ENCODE results near the gene JMJD7. TPM values are rescaled to one million over a fixed set of nuclear protein-coding genes. Genes with fewer than 3 reads are reported as not detected.

The JMJD7 gene
- total RNA-seq (10 to 100 TPM; 26.7 to 35.6 TPM), total RNA-seq (2.6 to 5.9 reads per million in 2 donors)

- DNase-seq: peak; percentile 94 to 99 (median 95)
- H3K27me3 Mint-ChIP-seq: no peaks in the 10 kb centered on the region
- H3K9me3 ChIP-seq (ENCODE audit: control insufficient read depth, low read length, poor library complexity, severe bottlenecking): no peaks in the 10 kb centered on the region
- no peaks in the 10 kb centered on the region for H3K36me3 Mint-ChIP-seq (ENCODE audit: low read depth)
- H3K4me3 Mint-ChIP-seq: peak within 1 kb of the TSS; percentile 100
- ATAC-seq: peak; percentile 95
- H3K4me1 Mint-ChIP-seq: peaks cover 38% of the 10 kb centered on the region
- H3K27ac Mint-ChIP-seq: peak within 1 kb of the TSS; percentile 96
Observed at GRCh38 chr15:41827880-41828806, at the start of gene JMJD7. Gene JMJD7 (plus strand): TSS chr15:41828092. CDS start chr15:41828125, 33 bp downstream.

DNA sequence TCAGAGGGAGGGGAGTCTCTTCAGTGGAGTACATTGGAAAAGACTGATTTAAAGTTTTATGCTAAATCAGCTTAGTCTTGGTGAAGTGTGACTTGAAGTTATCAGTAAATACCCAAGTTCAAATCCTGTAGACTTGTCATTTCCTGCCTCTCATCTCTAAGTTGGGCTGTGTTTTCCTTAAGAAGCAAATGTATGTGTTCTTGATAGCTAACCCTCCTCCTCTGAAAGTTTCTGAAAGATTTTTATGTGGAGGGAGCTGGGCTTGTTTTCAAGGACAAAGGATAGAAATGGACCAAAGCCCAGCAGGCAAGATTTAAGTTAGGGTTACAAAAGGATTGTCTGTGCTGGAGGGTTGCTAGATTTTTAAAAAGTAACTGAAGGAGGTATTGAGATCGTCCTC, 49.4 kb upstream of the JMJD7 start:
- no peak for DNase-seq
- peak overlapping the region; percentile 82 for H3K27ac Mint-ChIP-seq
- no peak for ATAC-seq
- H3K4me1 Mint-ChIP-seq: peaks cover 57% of the 10 kb centered on the region
- no peak overlapping the region for H3K4me3 Mint-ChIP-seq
- H3K36me3 Mint-ChIP-seq (ENCODE audit: low read depth): peaks cover 3% of the 10 kb centered on the region
- no peaks in the 10 kb centered on the region for H3K27me3 Mint-ChIP-seq
- no peaks in the 10 kb centered on the region for H3K9me3 ChIP-seq (ENCODE audit: control insufficient read depth, low read length, poor library complexity, severe bottlenecking)

DNA sequence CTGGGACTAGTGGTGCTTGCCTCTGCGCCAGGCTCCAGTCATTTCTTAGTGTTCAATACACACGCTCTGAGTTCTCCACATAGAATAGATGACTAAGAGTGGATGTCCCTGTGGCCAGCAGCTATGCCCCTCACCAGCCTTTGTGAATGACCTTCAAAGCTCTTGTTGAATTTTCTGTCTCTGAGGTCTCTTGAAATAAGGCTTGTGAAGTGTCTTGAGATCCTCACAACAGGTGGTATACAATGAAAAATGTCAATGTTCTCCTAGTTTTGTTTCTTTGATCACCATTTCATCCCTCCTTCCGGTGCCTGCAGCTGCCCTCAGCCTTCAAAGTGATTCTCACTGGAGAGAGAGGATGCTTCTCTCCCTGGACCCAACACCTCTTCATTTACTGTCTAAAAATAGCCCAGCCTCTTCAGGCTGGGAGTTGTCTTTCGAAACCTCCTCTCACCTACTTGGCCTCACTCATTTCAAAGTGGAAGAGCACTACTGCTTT, 48.2 kb upstream of the JMJD7 start:
- H3K4me1 Mint-ChIP-seq: peaks cover 53% of the 10 kb centered on the region
- H3K27me3 Mint-ChIP-seq: no peaks in the 10 kb centered on the region
- H3K9me3 ChIP-seq (ENCODE audit: control insufficient read depth, low read length, poor library complexity, severe bottlenecking): no peaks in the 10 kb centered on the region
- DNase-seq (no peak), ATAC-seq (no peak)
- peaks cover 3% of the 10 kb centered on the region for H3K36me3 Mint-ChIP-seq (ENCODE audit: low read depth)
- H3K27ac Mint-ChIP-seq: peak overlapping the region; percentile 24
- H3K4me3 Mint-ChIP-seq: no peak overlapping the region

GRCh38 chr15:41780266-41780665, 47.6 kb upstream of the JMJD7 start:
- Mint-ChIP-seq H3K27me3 (no peaks in the 10 kb centered on the region), H3K4me1 (peaks cover 48% of the 10 kb centered on the region), H3K27ac (peak overlapping the region; percentile 24), H3K36me3 (ENCODE audit: low read depth) (peaks cover 3% of the 10 kb centered on the region), H3K4me3 (no peak overlapping the region)
- DNase-seq: no peak
- ATAC-seq: no peak
- no peaks in the 10 kb centered on the region for H3K9me3 ChIP-seq (ENCODE audit: control insufficient read depth, low read length, poor library complexity, severe bottlenecking)

DNA sequence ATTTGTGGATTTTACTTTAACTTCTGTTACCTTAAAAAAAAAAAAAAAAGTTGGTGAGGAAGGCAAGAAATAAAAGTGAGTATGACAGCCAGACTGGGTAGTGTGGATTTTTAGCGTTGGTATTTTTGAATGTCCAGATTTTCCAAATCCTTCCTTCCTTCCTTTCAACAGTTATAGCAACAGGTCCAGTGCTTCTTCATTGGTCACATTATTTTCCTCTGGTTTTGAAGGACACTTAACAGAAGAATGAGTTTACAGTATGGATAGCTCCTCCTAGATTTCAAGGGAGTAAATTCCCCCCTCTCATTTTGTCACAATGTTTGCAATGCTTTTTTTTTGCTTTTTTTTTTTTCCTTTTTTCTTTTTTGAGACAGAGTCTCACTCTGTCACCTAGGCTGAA, 47.2 kb upstream of the JMJD7 start:
- peaks cover 45% of the 10 kb centered on the region for H3K4me1 Mint-ChIP-seq
- ATAC-seq (no peak), DNase-seq (no peak)
- no peaks in the 10 kb centered on the region for H3K9me3 ChIP-seq (ENCODE audit: control insufficient read depth, low read length, poor library complexity, severe bottlenecking)
- no peak overlapping the region for H3K27ac Mint-ChIP-seq
- H3K36me3 Mint-ChIP-seq (ENCODE audit: low read depth): peaks cover 3% of the 10 kb centered on the region
- no peaks in the 10 kb centered on the region for H3K27me3 Mint-ChIP-seq
- no peak overlapping the region for H3K4me3 Mint-ChIP-seq

DNA sequence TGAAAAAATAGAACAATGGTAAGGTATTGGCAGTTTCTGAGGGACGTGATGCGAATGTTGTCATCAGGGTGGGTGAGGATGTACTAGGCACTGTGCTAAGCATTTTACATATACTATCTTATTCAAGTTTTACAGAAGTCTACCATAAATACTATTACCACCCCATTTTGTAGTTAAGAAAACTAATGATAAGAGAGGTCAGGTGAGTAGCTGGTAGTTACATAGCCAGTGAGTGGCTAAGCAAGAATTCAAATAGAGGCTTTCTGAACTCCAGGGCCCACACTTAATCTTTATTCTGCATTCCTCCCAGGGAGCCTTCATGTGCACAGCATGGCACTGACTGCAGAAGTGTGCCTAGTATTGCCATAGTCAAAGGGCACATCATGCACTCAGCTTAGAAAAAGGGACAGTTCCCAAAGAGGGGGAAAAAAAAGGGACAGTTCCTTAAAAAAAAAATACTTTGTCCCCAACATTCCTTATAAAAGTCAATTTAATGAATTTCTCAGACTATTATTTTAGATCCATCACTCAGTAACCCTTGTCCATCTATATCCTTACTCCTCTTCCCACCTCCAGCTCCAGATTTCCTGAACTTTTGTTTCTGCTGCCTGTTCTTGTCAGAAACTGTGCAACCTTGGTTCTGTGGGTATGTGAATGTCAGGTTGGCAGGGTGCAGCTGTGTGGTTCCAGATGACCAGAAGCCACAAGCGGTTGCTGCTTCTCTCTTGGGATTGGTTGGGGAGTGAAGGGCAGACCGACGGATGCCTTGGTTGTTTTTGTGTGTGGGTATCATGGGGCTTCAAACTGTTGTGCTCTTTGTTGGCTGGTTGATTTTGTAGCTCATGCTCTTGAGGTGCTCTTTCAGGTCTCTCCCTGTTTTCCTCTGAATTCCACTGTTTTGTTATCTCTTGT, 45.3 kb upstream of the JMJD7 start:
- peaks cover 3% of the 10 kb centered on the region for H3K36me3 Mint-ChIP-seq (ENCODE audit: low read depth)
- H3K27ac Mint-ChIP-seq: peak overlapping the region; percentile 24
- ATAC-seq (no peak), DNase-seq (no peak)
- no peaks in the 10 kb centered on the region for H3K9me3 ChIP-seq (ENCODE audit: control insufficient read depth, low read length, poor library complexity, severe bottlenecking)
- H3K4me1 Mint-ChIP-seq: peaks cover 32% of the 10 kb centered on the region
- no peak overlapping the region for H3K4me3 Mint-ChIP-seq
- H3K27me3 Mint-ChIP-seq: no peaks in the 10 kb centered on the region

- DNase-seq: no peak
- Mint-ChIP-seq H3K27me3 (no peaks in the 10 kb centered on the region), H3K27ac (peak overlapping the region; percentile 24), H3K4me3 (no peak overlapping the region), H3K36me3 (ENCODE audit: low read depth) (peaks cover 3% of the 10 kb centered on the region), H3K4me1 (peaks cover 26% of the 10 kb centered on the region)
- H3K9me3 ChIP-seq (ENCODE audit: control insufficient read depth, low read length, poor library complexity, severe bottlenecking): no peaks in the 10 kb centered on the region
- no peak for ATAC-seq
Observed at GRCh38 chr15:41783296-41783695, 44.6 kb upstream of the JMJD7 start.

DNA sequence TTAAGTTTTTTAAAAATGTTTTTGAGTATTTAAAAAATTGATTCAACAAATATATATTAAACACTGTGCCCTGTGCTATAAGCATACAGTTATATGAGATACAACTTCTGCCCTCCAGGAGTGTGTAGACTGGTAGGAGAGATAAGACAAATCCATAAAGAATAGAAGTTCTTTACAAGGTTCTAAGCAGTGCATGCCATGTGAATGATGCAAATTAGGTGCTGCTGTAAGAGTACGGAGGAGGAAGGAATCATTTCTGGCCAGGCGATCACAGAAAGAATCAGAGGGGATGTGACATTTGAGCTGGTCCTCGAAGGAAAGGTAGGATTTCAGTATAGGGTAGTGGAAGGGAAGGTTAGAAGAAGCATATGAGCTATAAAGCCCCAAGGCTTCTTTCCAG, 39.6 kb upstream of the JMJD7 start:
- H3K36me3 Mint-ChIP-seq (ENCODE audit: low read depth): no peaks in the 10 kb centered on the region
- DNase-seq: no peak
- no peak overlapping the region for H3K4me3 Mint-ChIP-seq
- ATAC-seq: no peak
- no peaks in the 10 kb centered on the region for H3K9me3 ChIP-seq (ENCODE audit: control insufficient read depth, low read length, poor library complexity, severe bottlenecking)
- H3K27ac Mint-ChIP-seq: peak overlapping the region; percentile 57
- H3K4me1 Mint-ChIP-seq: peaks cover 34% of the 10 kb centered on the region
- H3K27me3 Mint-ChIP-seq: no peaks in the 10 kb centered on the region

GRCh38 chr15:41789236-41789635, 38.7 kb upstream of the JMJD7 start:
- Mint-ChIP-seq H3K27ac (peak overlapping the region; percentile 57), H3K4me1 (peaks cover 34% of the 10 kb centered on the region), H3K36me3 (ENCODE audit: low read depth) (no peaks in the 10 kb centered on the region), H3K4me3 (no peak overlapping the region), H3K27me3 (no peaks in the 10 kb centered on the region)
- no peak for ATAC-seq
- DNase-seq: no peak
- H3K9me3 ChIP-seq (ENCODE audit: control insufficient read depth, low read length, poor library complexity, severe bottlenecking): no peaks in the 10 kb centered on the region

GRCh38 chr15:41789662-41790061, 38.2 kb upstream of the JMJD7 start:
- Mint-ChIP-seq H3K36me3 (ENCODE audit: low read depth) (no peaks in the 10 kb centered on the region), H3K4me3 (no peak overlapping the region), H3K27ac (peak overlapping the region; percentile 57), H3K27me3 (no peaks in the 10 kb centered on the region), H3K4me1 (peaks cover 34% of the 10 kb centered on the region)
- no peaks in the 10 kb centered on the region for H3K9me3 ChIP-seq (ENCODE audit: control insufficient read depth, low read length, poor library complexity, severe bottlenecking)
- ATAC-seq (no peak), DNase-seq (no peak)

GRCh38 chr15:41790169-41790568, 37.7 kb upstream of the JMJD7 start:
- no peaks in the 10 kb centered on the region for H3K9me3 ChIP-seq (ENCODE audit: control insufficient read depth, low read length, poor library complexity, severe bottlenecking)
- Mint-ChIP-seq H3K27me3 (no peaks in the 10 kb centered on the region), H3K4me3 (no peak overlapping the region), H3K4me1 (peaks cover 36% of the 10 kb centered on the region), H3K27ac (no peak overlapping the region), H3K36me3 (ENCODE audit: low read depth) (peaks cover under 1% of the 10 kb centered on the region)
- ATAC-seq: no peak
- no peak for DNase-seq

DNA sequence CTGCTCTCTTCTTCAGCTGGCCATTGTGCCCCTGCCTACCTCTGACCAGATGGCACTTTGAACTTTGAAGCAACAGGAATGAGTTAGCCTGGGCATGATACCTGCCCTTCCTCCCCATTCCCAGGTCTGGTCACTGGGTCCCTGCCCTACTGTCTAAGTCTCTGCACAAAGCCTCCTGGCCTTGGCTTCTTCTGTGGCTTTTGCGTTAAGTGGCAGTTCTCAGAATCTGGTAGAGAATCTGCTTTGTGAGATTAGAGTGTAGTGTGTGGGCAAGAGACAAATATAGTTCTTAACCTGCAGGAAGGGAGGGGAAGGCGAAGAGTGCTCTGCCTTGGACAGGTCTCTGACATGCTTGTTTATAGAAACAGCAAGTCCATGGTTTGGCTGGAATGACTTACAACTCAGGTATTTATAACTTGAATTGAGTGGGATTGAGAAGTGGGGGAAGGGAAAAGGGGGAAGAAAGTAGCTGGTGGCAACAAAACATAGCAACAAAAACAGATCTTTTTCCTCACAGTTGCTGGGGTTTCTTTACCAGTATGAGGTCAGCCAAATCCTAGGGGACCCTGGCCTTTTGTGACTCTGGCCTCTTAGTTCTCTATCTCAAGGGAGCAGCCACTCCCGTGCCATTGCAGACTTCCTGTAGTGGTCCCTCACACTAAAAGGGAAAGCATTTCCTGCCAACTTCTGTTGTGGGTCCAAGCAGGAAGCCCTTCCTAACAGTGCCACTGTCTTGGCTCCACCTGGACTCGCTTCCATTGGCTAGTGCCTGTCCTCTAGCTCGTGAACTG, 36.9 kb upstream of the JMJD7 start:
- Mint-ChIP-seq H3K4me1 (peaks cover 39% of the 10 kb centered on the region), H3K4me3 (peak overlapping the region; percentile 66), H3K27ac (peak overlapping the region; percentile 74), H3K36me3 (ENCODE audit: low read depth) (peaks cover 3% of the 10 kb centered on the region), H3K27me3 (no peaks in the 10 kb centered on the region)
- ATAC-seq: no peak
- no peak for DNase-seq
- H3K9me3 ChIP-seq (ENCODE audit: control insufficient read depth, low read length, poor library complexity, severe bottlenecking): no peaks in the 10 kb centered on the region
